CD14-positive monocyte (primary cell): ENCODE data around the gene PTGDR2. TPM values are rescaled to one million over a fixed set of nuclear protein-coding genes. Genes with fewer than 3 reads are reported as not detected.

Experiments used
- DNase-seq, 3 donors: peaks; one replicate each; pipeline ENCODE4 v3.0.0-alpha.2; 2011 to 2022
- H2AFZ ChIP-seq: 2 replicates; pipeline ENCODE4 v1.6.0; 2012; ENCODE audit warnings: mild to moderate bottlenecking, low read depth, low read length, inconsistent platforms; ENCODE audit not compliant: insufficient read depth, poor library complexity, severe bottlenecking
- H3K27ac ChIP-seq, 2 donors: 1 replicate in 1 of 2; 2 replicates in 1 of 2; pipeline ENCODE4 v1.5.1; 2012 to 2013; ENCODE audit warnings: low read length in 2 of 2, control low read depth in 1 of 2, inconsistent platforms in 1 of 2, low read depth in 1 of 2, mild to moderate bottlenecking in 1 of 2
- H3K27me3 ChIP-seq, 2 donors: one replicate each; pipeline versions ENCODE4 v1.6.0 to v1.6.1; 2011 to 2013; ENCODE audit warnings: low read length in 2 of 2; ENCODE audit not compliant: control insufficient read depth in 2 of 2, insufficient read depth in 2 of 2
- H3K36me3 ChIP-seq, 2 donors: replicated peaks in 1 of 2; 1 replicate in 1 of 2; 2 replicates in 1 of 2; pipeline versions ENCODE4 v1.5.1 to v1.6.1; 2012 to 2013; ENCODE audit warnings: low read length in 2 of 2, control low read depth in 1 of 2, inconsistent platforms in 1 of 2, mild to moderate bottlenecking in 1 of 2; ENCODE audit not compliant: insufficient read depth in 2 of 2, control insufficient read depth in 1 of 2
- H3K4me1 ChIP-seq, 2 donors: 1 replicate in 1 of 2; 2 replicates in 1 of 2; pipeline versions ENCODE4 v1.5.1 to v1.6.1; 2012 to 2013; ENCODE audit warnings: low read length in 2 of 2, control low read depth in 1 of 2, inconsistent platforms in 1 of 2, mild to moderate bottlenecking in 1 of 2, moderate library complexity in 1 of 2; ENCODE audit not compliant: insufficient read depth in 2 of 2, control insufficient read depth in 1 of 2
- H3K4me2 ChIP-seq: replicated peaks from 2 replicates; pipeline ENCODE3; 2012; ENCODE audit warnings: low read length, moderate library complexity, mild to moderate bottlenecking; ENCODE audit not compliant: poor library complexity, severe bottlenecking; ENCODE audit errors: extremely low read depth
- H3K4me3 ChIP-seq, 3 experiments: fragments of 200-600 bp in 1 of 3; sonication (generic) in 1 of 3; replicated peaks in 1 of 3; 1 replicate in 2 of 3; 2 replicates in 1 of 3; pipeline ENCODE4 v1.5.1; 2011 to 2013; ENCODE audit warnings: low read length in 3 of 3, mild to moderate bottlenecking in 3 of 3, control low read depth in 2 of 3, low read depth in 2 of 3, inconsistent platforms in 1 of 3, moderate library complexity in 1 of 3
- H3K79me2 ChIP-seq: 2 replicates; pipeline ENCODE4 v1.6.0; 2012; ENCODE audit warnings: mild to moderate bottlenecking, control low read depth, inconsistent platforms, low read length, moderate library complexity; ENCODE audit not compliant: insufficient read depth
- H3K9ac ChIP-seq: 2 replicates; pipeline ENCODE4 v1.6.0; 2017; ENCODE audit warnings: low read length, mild to moderate bottlenecking; ENCODE audit not compliant: insufficient read depth, poor library complexity, severe bottlenecking
- H3K9me3 ChIP-seq, 2 donors: replicated peaks in 1 of 2; 1 replicate in 1 of 2; 2 replicates in 1 of 2; pipeline versions ENCODE4 v1.5.1 to v1.6.1; 2012 to 2013; ENCODE audit warnings: low read length in 2 of 2, control low read depth in 1 of 2; ENCODE audit not compliant: control insufficient read depth in 1 of 2, insufficient read depth in 1 of 2
- H4K20me1 ChIP-seq: 2 replicates; pipeline ENCODE4 v1.6.0; 2012; ENCODE audit warnings: mild to moderate bottlenecking, low read length, control low read depth, moderate library complexity; ENCODE audit not compliant: insufficient read depth
- H3K27ac Mint-ChIP-seq, 7 donors: one replicate each; pipeline ENCODE4 v1.8.0; 2020; ENCODE audit warnings: mild to moderate bottlenecking in 7 of 7, mixed read lengths in 7 of 7, moderate library complexity in 6 of 7, inconsistent platforms in 2 of 7
- H3K27me3 Mint-ChIP-seq, 3 donors: one replicate each; pipeline ENCODE4 v1.8.0; 2021 to 2022; ENCODE audit warnings: low read depth in 3 of 3, mild to moderate bottlenecking in 3 of 3, mixed read lengths in 3 of 3, moderate library complexity in 3 of 3, inconsistent platforms in 1 of 3
- H3K36me3 Mint-ChIP-seq, 2 donors: one replicate each; pipeline ENCODE4 v1.8.0; 2020; ENCODE audit warnings: mixed read lengths in 2 of 2, inconsistent platforms in 1 of 2, mild to moderate bottlenecking in 1 of 2
- H3K4me1 Mint-ChIP-seq: one replicate; pipeline ENCODE4 v1.8.0; 2020; ENCODE audit warnings: mild to moderate bottlenecking, mixed read lengths
- H3K4me3 Mint-ChIP-seq, 2 donors: one replicate each; pipeline ENCODE4 v1.8.0; 2020; ENCODE audit warnings: mild to moderate bottlenecking in 2 of 2, mixed read lengths in 2 of 2, moderate library complexity in 1 of 2
- H3K9me3 Mint-ChIP-seq, 7 donors: one replicate each; pipeline ENCODE4 v1.8.0; 2020 to 2022; ENCODE audit warnings: mixed read lengths in 7 of 7, mild to moderate bottlenecking in 6 of 7, moderate library complexity in 6 of 7, inconsistent platforms in 2 of 7
- CTCF ChIP-seq: fragments of 200-600 bp; IDR thresholded peaks from one replicate; pipeline ENCODE4 v1.8.0; 2022; ENCODE audit warnings: antibody characterized with exemption, mild to moderate bottlenecking
- WGBS: methylation state at CpG from one replicate; pipeline ENCODE4 v1.1.5; 2013; ENCODE audit warnings: missing lambda C conversion rate; ENCODE audit not compliant: insufficient coverage; 5-methylcytosine and 5-hydroxymethylcytosine counted together
- intact Hi-C, 2 donors: fragments of 100-400 bp; cut with micrococcal nuclease; formaldehyde crosslinking; loops; one replicate each; pipeline versions ENCODE4 v1.15.0 to v1.15.1; 2023
- polyA plus RNA-seq, 3 donors: library from polyadenylated mRNA; depleted of rRNA in 1 of 3; unstranded in 2 of 3; stranded (reverse) in 1 of 3; fragments of 300-500 nt in 2 of 3; fragments of >200 nt in 1 of 3; fragmentation: Illumina TruSeq in 2 of 3; gene quantifications; 1 replicate in 2 of 3; 2 replicates in 1 of 3; pipeline ENCODE4 v1.2.3, GENCODE V29; 2012 to 2021

Gene PTGDR2
- polyA plus RNA-seq, 3 donors = 0.32 to 0.65 (median 0.46) TPM

- Mint-ChIP-seq H3K4me3 (no peak overlapping the region), H3K36me3 (peaks cover 80 to 83% of the 10 kb centered on the region in 2 donors), H3K4me1 (peaks cover 16% of the 10 kb centered on the region), H3K27me3 (peaks cover 0 to 2% (median 0%) of the 10 kb centered on the region in 3 donors), H3K27ac (peak overlapping the region in 3 of 7 donors; percentile 25 to 70 (median 46)), H3K9me3 (no peaks in the 10 kb centered on the region)
- H3K9ac ChIP-seq = no peak overlapping the region
- no peak for TF ChIP-seq CTCF
- intact Hi-C loops = loop anchor here in 1 of 2 donors (2.0 kb wide), 1 partner anchor 69 kb away; no protein-coding TSS in a partner anchor
- peaks cover 27% of the 10 kb centered on the region for H3K79me2 ChIP-seq
- H2AFZ ChIP-seq = no peak overlapping the region
- DNase-seq = no peak
- no peak overlapping the region for H3K27ac ChIP-seq
- H3K4me1 ChIP-seq = peaks cover 5 to 7% of the 10 kb centered on the region in 2 donors
- peaks cover 18% of the 10 kb centered on the region for H4K20me1 ChIP-seq
- no peak overlapping the region for H3K4me3 ChIP-seq
- no peak overlapping the region for H3K4me2 ChIP-seq
- no peaks in the 10 kb centered on the region for H3K9me3 ChIP-seq
- 75% methylated on average over 2 of the region's 4 CpGs for WGBS
- H3K27me3 ChIP-seq = no peaks in the 10 kb centered on the region
- peaks cover 77 to 91% of the 10 kb centered on the region in 2 donors for H3K36me3 ChIP-seq
Observed at GRCh38 chr11:60899977-60900376, 44.2 kb upstream of the PTGDR2 start.

- H3K4me2 ChIP-seq = no peak overlapping the region
- Mint-ChIP-seq H3K4me1 (peaks cover 11% of the 10 kb centered on the region), H3K36me3 (peaks cover 87 to 90% of the 10 kb centered on the region in 2 donors), H3K27ac (peak overlapping the region in 6 of 7 donors; percentile 45 to 88 (median 74)), H3K4me3 (no peak overlapping the region), H3K9me3 (no peaks in the 10 kb centered on the region), H3K27me3 (peaks cover 0 to 1% (median 0%) of the 10 kb centered on the region in 3 donors)
- no peaks in the 10 kb centered on the region for H3K27me3 ChIP-seq
- no peak overlapping the region for H2AFZ ChIP-seq
- no peak overlapping the region for H3K4me3 ChIP-seq
- peaks cover 11% of the 10 kb centered on the region for H4K20me1 ChIP-seq
- H3K36me3 ChIP-seq = peaks cover 84 to 97% of the 10 kb centered on the region in 2 donors
- peaks cover 0 to under 1% of the 10 kb centered on the region in 2 donors for H3K4me1 ChIP-seq
- no peaks in the 10 kb centered on the region for H3K9me3 ChIP-seq
- 73% methylated on average over 8 of the region's 12 CpGs for WGBS
- TF ChIP-seq CTCF = peak; percentile 99
- intact Hi-C loops = no loop called here
- H3K9ac ChIP-seq = no peak overlapping the region
- H3K79me2 ChIP-seq = peaks cover 20% of the 10 kb centered on the region
- peak overlapping the region in 1 of 2 donors; percentile 69 for H3K27ac ChIP-seq
- DNase-seq = peak; percentile 54 to 80 (median 68)
Observed at GRCh38 chr11:60899046-60899936, 43.5 kb upstream of the PTGDR2 start.
